Activated T-helper 1 cell treated with anti-CD3 and anti-CD28 coated beads, Interleukin-2, amount 50 U/mL, for 16 hours (primary cell): Measurements from ENCODE around the gene CYP4X1.
"Not testable (repeated sequence)": the region's sequence is repeated elsewhere in the genome, so short reads cannot be mapped to it uniquely, and the experiment has no call there.

Source experiments
- DNase-seq, 2 donors: peaks; one replicate each; pipeline ENCODE4 v3.0.0-alpha.2; 2020; ENCODE audit warnings: low read depth in 1 of 2, low spot score in 1 of 2

CYP4X1 gene, protein sequence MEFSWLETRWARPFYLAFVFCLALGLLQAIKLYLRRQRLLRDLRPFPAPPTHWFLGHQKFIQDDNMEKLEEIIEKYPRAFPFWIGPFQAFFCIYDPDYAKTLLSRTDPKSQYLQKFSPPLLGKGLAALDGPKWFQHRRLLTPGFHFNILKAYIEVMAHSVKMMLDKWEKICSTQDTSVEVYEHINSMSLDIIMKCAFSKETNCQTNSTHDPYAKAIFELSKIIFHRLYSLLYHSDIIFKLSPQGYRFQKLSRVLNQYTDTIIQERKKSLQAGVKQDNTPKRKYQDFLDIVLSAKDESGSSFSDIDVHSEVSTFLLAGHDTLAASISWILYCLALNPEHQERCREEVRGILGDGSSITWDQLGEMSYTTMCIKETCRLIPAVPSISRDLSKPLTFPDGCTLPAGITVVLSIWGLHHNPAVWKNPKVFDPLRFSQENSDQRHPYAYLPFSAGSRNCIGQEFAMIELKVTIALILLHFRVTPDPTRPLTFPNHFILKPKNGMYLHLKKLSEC

GRCh38 chr1:47023268-47024140 lies at the start of gene CYP4X1:
Gene CYP4X1 (plus strand): TSS chr1:47023669. CDS start chr1:47023818, 149 bp downstream.
- no peak for DNase-seq

DNA sequence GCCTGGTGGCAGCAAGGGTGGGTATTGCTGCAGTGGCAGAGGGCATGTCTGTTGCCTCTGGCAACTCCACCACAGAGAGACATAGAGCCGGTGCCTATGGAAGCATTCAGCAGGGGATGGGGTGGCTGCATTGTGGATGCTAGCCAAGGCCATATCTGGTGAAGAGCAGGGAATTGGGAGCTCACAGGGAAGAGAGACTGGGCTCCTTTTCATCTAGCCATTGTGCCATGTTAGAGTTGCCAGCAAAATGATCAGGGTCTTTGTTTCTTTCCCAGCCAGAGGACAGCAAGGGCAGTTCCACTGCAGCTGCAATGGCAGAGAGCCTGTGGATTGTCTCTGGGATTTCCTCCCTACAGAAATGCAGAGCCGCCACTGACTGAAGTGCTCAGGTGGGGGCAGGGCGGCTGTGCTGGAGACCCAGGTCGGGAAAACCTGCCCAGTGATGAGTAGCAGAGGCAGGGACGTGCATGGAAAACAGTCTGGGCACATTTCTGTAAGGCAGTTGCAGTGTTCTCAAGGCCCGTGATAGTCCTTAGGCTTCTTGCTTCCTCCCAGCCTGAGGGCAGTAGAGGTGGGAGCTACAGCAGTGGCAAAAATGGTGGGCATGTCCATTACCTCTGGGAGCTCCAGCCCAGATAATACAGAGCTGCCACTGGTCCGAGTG lies 40.2 kb upstream of the CYP4X1 start:
- no peak for DNase-seq

- DNase-seq, result no peak
These were observed 39.5 kb upstream of the CYP4X1 start for GRCh38 chr1:46983830-46984586.

DNA sequence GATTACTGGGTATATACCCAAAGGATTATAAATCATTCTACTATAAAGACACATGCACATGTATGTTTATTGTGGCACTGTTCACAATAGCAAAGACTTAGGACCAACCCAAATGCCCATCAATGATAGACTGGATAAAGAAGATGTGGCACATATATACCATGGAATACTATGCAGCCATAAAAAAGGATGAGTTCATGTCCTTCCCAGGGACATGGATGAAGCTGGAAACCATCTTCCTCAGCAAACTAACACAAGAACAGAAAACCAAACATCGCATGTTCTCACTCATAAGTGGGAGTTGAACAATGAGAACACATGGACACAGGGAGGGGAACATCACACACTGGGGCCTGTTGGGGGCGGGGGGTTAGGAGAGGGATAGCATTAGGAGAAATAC lies 32.9 kb upstream of the CYP4X1 start:
- DNase-seq, result not testable (repeated sequence)

DNA sequence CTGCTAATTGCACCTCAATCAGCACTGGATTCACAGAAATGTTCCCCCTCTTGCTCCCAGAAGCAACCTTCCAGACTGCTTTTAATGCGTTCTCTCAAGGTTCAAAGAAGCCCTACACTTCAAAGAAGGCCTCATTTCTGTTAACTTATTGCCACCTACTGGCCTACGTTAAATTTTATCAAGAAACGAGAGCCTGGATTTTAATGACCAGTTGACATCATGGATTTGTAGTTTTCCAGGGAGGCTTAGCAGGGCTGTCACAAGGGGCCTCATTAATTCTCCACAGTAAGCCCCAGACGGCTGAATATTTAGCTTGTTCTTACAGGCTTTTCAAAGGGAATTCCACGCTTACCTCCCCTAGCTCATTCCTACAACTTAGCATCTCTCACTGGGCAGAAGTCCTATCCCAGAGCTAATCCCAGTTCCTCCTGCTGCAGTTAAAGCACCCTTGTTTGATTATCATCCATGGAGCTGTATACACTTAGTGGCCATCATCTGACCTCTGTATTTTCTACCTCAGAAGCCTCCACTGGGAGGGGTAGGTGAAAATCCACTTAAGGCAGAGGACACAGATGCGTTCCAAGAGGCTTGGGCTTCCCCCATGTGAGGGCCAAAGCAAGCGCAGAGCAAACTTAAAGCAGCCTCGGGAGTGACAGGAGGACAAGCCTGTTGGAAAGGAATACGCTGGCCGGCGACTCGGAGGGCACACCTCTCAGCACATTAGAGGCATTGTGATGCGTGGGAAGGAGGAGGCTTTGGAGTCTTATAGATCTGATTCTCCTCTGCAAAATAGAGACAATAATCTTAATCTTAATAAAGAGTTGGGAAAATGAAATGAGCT lies 32.2 kb upstream of the CYP4X1 start:
- DNase-seq, result no peak

GRCh38 chr1:46996659-46997281 lies 26.7 kb upstream of the CYP4X1 start:
- no peak for DNase-seq

- DNase-seq, result no peak
These were observed 21.3 kb upstream of the CYP4X1 start for GRCh38 chr1:47002211-47002610.

- no peak for DNase-seq
These were observed 19.5 kb upstream of the CYP4X1 start for GRCh38 chr1:47003896-47004403.

DNA sequence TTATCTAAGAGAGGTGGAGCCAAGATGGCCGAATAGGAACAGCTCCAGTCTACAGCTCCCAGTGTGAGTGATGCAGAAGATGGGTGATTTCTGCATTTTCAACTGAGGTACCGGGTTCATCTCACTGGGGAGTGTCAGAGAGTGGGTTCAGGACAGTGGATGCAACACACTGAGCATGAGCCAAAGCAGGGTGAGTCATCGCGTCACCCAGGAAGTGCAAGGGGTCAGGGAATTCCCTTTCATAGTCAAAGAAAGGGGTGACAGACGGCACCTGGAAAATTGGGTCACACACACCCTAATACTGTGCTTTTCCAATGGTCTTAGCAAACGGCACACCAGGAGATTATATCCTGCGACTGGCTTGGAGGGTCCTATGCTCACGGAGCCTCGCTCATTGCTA lies 17.0 kb upstream of the CYP4X1 start:
- not testable (repeated sequence) for DNase-seq

DNA sequence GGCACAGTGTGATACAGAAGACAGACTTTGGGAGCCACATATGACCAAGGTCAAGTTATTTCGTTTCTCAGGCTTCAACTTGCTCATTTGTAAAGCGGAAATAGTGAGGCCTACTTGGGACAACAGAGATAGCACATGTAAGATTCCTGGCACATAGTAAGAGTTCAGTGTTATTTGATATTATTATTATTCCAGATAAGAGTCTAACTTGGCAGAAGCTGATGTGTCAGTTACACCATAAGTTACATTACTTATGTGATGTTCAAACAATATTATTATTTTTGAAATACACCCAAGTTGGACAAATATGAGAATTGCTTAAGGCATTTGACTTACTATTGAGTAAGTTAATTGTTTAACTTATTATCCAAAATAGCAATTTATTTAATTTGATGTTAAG lies 10.2 kb upstream of the CYP4X1 start:
- DNase-seq, result no peak

GRCh38 chr1:47021070-47021469 lies 2.4 kb upstream of the CYP4X1 start:
- no peak for DNase-seq

- DNase-seq, result no peak
These were observed 802 bp downstream of the CYP4X1 start for GRCh38 chr1:47024141-47024801.

- no peak for DNase-seq
These were observed 6.8 kb downstream of the CYP4X1 start for GRCh38 chr1:47030170-47030805.

GRCh38 chr1:47031059-47031458 lies 7.6 kb downstream of the CYP4X1 start:
- no peak for DNase-seq

DNA sequence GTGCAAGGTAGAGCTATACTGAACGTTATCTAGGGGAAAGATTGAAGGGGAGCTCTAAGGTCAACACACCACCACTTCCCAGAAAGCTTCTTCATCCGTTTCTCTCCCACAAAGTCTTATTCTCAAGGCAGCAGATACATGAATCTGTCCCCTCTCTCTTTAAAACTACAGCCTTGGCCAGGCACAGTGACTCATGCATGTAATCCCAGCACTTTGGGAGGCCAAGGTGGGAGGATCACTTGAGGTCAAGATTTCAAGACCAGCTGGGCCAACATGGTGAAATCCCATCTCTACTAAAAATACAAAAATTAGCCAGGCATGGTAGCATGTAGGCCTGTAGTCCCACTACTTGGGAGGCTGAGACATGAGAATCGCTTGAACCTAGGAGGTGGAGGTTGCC lies 8.1 kb downstream of the CYP4X1 start:
- no peak for DNase-seq

- DNase-seq, result no peak
These were observed 13.3 kb downstream of the CYP4X1 start for GRCh38 chr1:47036764-47037163.

DNA sequence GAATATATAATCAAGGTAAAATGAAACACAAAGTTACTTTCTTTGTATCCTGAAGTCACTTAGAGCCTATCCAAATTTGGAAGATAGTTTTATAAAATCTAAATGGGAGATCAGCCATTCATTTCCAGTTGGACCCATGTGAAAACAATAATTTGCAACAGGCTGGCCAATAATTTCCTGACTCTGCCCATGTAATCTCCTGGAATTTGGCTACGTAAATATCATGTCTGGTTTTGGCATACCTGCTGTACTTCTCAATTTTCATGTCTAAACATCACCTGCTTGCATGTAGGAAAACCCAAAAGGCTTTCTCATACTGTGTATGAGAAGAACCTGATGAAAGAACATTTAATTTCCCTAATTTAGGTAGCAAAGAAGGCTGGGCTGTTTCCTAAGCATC lies 35.9 kb downstream of the CYP4X1 start:
- DNase-seq, result no peak

DNA sequence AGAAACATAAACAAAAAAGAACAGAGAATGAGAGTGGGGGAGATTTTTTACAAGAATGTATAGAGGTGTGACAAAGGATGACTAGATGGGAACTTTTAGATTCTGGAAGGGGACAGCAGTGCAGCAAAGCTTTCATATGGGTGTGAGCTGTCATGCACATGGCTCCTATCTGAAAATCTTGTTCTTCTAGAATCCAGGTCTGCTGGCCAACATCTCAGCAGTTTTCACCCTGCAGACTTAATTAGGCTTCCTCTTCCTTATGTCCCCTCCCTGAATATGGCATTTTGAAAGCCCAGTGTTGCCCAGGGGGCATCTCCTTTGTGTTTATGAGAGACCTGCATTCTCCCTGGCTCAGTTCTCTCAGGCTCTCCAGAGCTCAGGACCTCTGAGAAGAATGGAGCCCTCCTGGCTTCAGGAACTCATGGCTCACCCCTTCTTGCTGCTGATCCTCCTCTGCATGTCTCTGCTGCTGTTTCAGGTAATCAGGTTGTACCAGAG lies 43.7 kb downstream of the CYP4X1 start, which contains the start of gene CYP4Z1:
Gene CYP4Z1 (plus strand): TSS at position 135 of the 498 bp plus-strand sequence. CDS start 260 bp downstream, at position 395.
- no peak for DNase-seq
